ENCODE data around the gene CETP.

The CETP gene

DNA sequence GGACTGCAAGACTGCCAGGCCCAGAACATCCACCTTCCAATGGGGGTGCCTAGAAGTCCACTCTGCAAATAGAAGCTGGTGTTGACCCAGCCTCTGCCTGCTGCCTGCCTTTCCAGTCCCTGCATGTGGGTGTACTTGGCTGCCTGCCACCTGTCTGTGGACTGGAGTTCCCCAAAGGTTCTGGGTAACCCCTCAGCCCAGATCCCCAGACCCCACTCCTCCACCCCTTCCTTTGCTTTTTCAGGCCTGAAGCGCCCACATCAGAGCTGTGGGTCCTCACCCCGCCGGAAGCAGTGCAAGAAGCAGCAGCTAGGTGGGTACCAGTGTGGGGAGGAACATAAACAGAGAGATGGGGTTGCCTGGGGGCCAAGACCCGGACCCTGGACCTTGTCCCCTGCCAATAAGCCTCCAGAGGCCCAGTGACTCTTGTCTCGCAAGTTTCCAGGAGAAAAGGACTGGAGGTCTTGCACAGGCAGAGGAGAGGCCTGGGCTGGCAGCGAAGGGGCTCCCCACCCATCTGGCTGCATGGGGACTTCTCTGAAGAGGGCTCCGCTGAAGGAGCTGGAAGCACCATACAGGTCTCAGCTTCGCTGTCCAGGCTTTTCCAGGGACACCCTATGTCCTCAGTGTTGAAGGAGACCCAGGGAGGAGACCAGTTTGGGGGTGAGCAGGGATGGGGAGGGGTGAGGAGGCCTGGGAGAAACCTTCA is 61.9 kb downstream of the CETP start:
- DNase-seq (ENCODE audit: low read depth): no peak

- DNase-seq (ENCODE audit: low read depth): no peak
Observed at GRCh38 chr16:57024894-57025680, 63.3 kb downstream of the CETP start.

GRCh38 chr16:57025941-57026777 is 64.4 kb downstream of the CETP start:
- DNase-seq (ENCODE audit: low read depth): no peak

GRCh38 chr16:57026778-57027062 is 65.0 kb downstream of the CETP start:
- DNase-seq (ENCODE audit: low read depth): no peak

DNA sequence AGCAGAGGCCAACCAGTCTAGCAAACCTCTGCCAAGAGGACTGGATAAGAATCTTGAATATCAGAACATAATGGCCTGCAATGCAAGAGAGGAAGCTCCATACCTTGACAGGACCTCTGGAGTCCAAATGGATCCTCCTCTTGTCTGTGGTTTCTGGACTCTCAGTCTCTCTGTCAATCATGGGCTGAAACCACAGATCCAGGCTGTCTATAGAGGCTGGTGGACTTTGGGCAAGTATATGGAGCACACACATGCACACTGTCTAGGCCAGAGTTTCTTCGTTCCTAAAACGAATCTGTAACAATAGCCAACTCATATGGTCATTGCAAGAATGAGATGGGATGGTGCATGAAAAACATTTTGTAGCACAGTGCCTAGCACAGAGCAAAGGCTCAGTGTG is 65.3 kb downstream of the CETP start:
- DNase-seq (ENCODE audit: low read depth): no peak

- DNase-seq (ENCODE audit: low read depth): no peak
Observed at GRCh38 chr16:57028086-57028485, 66.3 kb downstream of the CETP start.

GRCh38 chr16:57029161-57030160 is 67.7 kb downstream of the CETP start:
- DNase-seq (ENCODE audit: low read depth): no peak

- no peak for DNase-seq (ENCODE audit: low read depth)
Observed at GRCh38 chr16:57030346-57030902, 68.7 kb downstream of the CETP start.

GRCh38 chr16:57031156-57031555 is 69.4 kb downstream of the CETP start:
- no peak for DNase-seq (ENCODE audit: low read depth)

- DNase-seq (ENCODE audit: low read depth): no peak
Observed at GRCh38 chr16:57032346-57032745, 70.6 kb downstream of the CETP start.

GRCh38 chr16:57032931-57033330 is 71.2 kb downstream of the CETP start:
- no peak for DNase-seq (ENCODE audit: low read depth)

Data from CMK (cell line).